HuH-7 (cell line): ENCODE data around the gene FPR2.
"Not testable (repeated sequence)": the region's sequence is repeated elsewhere in the genome, so short reads cannot be mapped to it uniquely, and the experiment has no call there.

ENCODE experiments used
- DNase-seq: peaks from one replicate; pipeline ENCODE4 v3.0.0; 2011; ENCODE audit warnings: low spot score

Gene FPR2

GRCh38 chr19:51806571-51806970, 45.6 kb downstream of the FPR2 start:
- DNase-seq: not testable (repeated sequence)

GRCh38 chr19:51807111-51807701, 46.2 kb downstream of the FPR2 start:
- DNase-seq: no peak

- DNase-seq: no peak
Observed at GRCh38 chr19:51807925-51808324, 46.9 kb downstream of the FPR2 start.

- no peak for DNase-seq
Observed at GRCh38 chr19:51808333-51808986, 47.5 kb downstream of the FPR2 start.

- DNase-seq: no peak
Observed at GRCh38 chr19:51809787-51810186, 48.8 kb downstream of the FPR2 start.

- no peak for DNase-seq
Observed at GRCh38 chr19:51810223-51810622, 49.2 kb downstream of the FPR2 start.

- no peak for DNase-seq
Observed at GRCh38 chr19:51811344-51811743, 50.4 kb downstream of the FPR2 start.

GRCh38 chr19:51815043-51815442, 54.1 kb downstream of the FPR2 start:
- no peak for DNase-seq

GRCh38 chr19:51816711-51817110, 55.7 kb downstream of the FPR2 start:
- no peak for DNase-seq

DNA sequence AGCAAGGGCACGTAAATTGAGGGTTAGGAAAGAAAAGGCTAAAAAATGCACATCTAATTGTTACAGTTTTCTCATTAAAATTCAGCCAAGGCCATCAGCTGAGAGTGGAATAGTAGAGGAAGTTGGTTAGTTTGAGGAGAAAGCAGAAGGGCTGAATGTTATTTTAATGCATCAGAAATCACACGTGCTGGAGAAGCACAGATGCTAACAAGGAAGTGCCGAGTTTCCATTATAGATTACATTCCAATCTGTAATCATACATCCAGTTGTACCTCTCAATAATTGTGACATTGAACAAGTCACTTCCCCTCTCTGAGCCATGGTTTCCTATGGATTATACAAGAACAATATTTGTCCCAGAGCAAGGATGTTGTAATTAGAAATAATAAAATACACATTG, 59.0 kb downstream of the FPR2 start:
- no peak for DNase-seq
